SH-SY5Y (cell line): ENCODE measurements around the gene DCAF8L2.

ENCODE experiments used
- GATA2 ChIP-seq: IDR thresholded peaks from 2 replicates; pipeline ENCODE4 v1.6.1; 2011; ENCODE audit warnings: mild to moderate bottlenecking, low read depth, low read length
- GATA3 ChIP-seq: IDR thresholded peaks from 2 replicates; pipeline ENCODE4 v1.6.1; 2011; ENCODE audit warnings: low read depth, mild to moderate bottlenecking, low read length, moderate library complexity

DNA sequence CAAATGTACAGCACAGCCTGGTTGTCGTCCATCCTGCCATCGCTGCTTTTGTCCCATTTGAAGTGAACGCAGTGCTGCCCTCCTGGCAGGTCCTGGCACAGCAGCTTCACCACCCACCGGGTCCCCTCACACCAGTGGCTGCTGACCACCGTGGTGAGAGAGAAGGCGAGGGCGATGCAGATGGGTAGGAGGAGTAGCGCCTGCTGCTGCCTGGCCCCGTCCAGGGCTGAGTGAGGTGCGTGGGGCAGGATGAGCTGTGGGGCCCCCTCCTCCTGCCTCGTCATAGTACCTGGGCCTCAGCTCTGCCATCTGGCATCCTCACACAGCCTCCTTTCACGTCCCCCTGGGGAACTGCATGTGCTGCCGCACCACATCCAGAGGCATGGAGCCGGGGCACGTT lies 1.8 kb downstream of the DCAF8L2 start:
- no peak for TF ChIP-seq GATA2
- TF ChIP-seq GATA3, result no peak
